Glutamatergic neuron (in vitro differentiated cells): ENCODE results near the gene PPFIA1. TPM values are rescaled to one million over a fixed set of nuclear protein-coding genes. Genes with fewer than 3 reads are reported as not detected.

Source experiments
- DNase-seq: peaks from one replicate; pipeline ENCODE4 v3.0.0; 2022
- H3K27ac Mint-ChIP-seq: one replicate; pipeline ENCODE4 v1.8.0; 2020; ENCODE audit warnings: mild to moderate bottlenecking, mixed read lengths, inconsistent platforms; ENCODE audit not compliant: unreplicated experiment
- H3K27me3 Mint-ChIP-seq: one replicate; pipeline ENCODE4 v1.8.0; 2020; ENCODE audit warnings: mild to moderate bottlenecking, moderate library complexity, mixed read lengths, inconsistent platforms; ENCODE audit not compliant: unreplicated experiment
- H3K36me3 Mint-ChIP-seq: one replicate; pipeline ENCODE4 v1.8.0; 2020; ENCODE audit warnings: mild to moderate bottlenecking, mixed read lengths, inconsistent platforms; ENCODE audit not compliant: unreplicated experiment
- H3K4me1 Mint-ChIP-seq: one replicate; pipeline ENCODE4 v1.8.0; 2020; ENCODE audit warnings: mild to moderate bottlenecking, low read depth, mixed read lengths, inconsistent platforms; ENCODE audit not compliant: unreplicated experiment
- H3K4me3 Mint-ChIP-seq: one replicate; pipeline ENCODE4 v1.8.0; 2020; ENCODE audit warnings: mild to moderate bottlenecking, mixed read lengths, inconsistent platforms; ENCODE audit not compliant: unreplicated experiment
- H3K9me3 Mint-ChIP-seq: one replicate; pipeline ENCODE4 v1.8.0; 2020; ENCODE audit warnings: mild to moderate bottlenecking, moderate library complexity, mixed read lengths, inconsistent platforms; ENCODE audit not compliant: unreplicated experiment
- CTCF ChIP-seq: fragments of 200-600 bp; sonication (generic); IDR thresholded peaks from one replicate; pipeline ENCODE4 v1.5.0; 2021; ENCODE audit not compliant: partially characterized antibody, unreplicated experiment
- total RNA-seq: library from RNA; stranded (reverse); fragmentation: NEBNext Ultra II Directional; extraction: Animal tissue kit (Norgen Biotek cat#: 25700); gene quantifications from one replicate; pipeline ENCODE4 v1.2.1, GENCODE V29; 2021; ENCODE audit not compliant: unreplicated experiment

The PPFIA1 gene
- total RNA-seq, 1 donor from 2014 or later: 98.6 TPM

DNA sequence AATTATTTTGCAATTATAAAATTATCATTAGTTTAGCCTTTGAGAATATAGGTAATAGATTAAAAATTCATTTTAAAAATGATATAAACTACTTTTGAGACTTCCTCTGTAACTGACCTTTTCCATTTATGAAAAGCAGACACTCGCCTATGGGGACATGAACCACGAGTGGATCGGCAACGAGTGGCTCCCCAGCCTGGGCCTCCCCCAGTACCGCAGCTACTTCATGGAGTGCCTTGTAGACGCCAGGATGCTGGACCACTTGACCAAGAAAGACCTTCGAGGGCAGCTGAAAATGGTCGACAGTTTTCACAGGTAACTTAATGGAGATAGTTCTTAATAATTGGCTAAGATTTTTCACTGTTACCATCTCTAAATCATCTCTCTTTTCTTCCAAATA is 101.6 kb downstream of the PPFIA1 start:
- no peak for DNase-seq
- no peaks in the 10 kb centered on the region for H3K4me1 Mint-ChIP-seq
- peaks cover 7% of the 10 kb centered on the region for H3K36me3 Mint-ChIP-seq
- H3K9me3 Mint-ChIP-seq: peaks cover 3% of the 10 kb centered on the region
- no peak overlapping the region for H3K4me3 Mint-ChIP-seq
- no peak for TF ChIP-seq CTCF
- no peaks in the 10 kb centered on the region for H3K27me3 Mint-ChIP-seq
- H3K27ac Mint-ChIP-seq: no peak overlapping the region

DNA sequence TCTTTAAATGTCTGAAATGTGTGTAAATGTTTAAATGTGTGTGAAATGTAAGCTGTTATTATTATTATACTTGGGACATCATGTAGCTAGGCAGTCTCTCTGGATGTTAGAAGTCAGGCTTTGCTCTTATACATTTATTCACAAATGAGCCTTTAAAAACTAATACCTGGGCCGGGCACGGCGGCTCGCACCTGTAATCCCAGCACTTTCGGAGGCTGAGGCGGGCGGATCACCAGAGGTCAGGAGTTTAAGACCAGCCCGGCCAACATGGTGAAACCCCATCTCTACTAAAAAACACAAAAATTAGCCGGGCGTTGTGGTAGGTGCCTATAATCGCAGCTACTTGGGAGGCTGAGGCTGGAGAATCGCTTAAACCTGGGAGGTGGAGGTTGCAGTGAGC is 106.1 kb downstream of the PPFIA1 start:
- Mint-ChIP-seq H3K27ac (no peak overlapping the region), H3K4me1 (no peaks in the 10 kb centered on the region), H3K9me3 (peaks cover 1% of the 10 kb centered on the region), H3K36me3 (peaks cover 7% of the 10 kb centered on the region), H3K4me3 (no peak overlapping the region), H3K27me3 (no peaks in the 10 kb centered on the region)
- no peak for TF ChIP-seq CTCF
- no peak for DNase-seq

- DNase-seq: no peak
- H3K27me3 Mint-ChIP-seq: no peaks in the 10 kb centered on the region
- TF ChIP-seq CTCF: no peak
- no peak overlapping the region for H3K27ac Mint-ChIP-seq
- peaks cover 3% of the 10 kb centered on the region for H3K36me3 Mint-ChIP-seq
- peaks cover 6% of the 10 kb centered on the region for H3K4me1 Mint-ChIP-seq
- H3K9me3 Mint-ChIP-seq: peaks cover 1% of the 10 kb centered on the region
- no peak overlapping the region for H3K4me3 Mint-ChIP-seq
These were observed 107.2 kb downstream of the PPFIA1 start for GRCh38 chr11:70377645-70378044.

DNA sequence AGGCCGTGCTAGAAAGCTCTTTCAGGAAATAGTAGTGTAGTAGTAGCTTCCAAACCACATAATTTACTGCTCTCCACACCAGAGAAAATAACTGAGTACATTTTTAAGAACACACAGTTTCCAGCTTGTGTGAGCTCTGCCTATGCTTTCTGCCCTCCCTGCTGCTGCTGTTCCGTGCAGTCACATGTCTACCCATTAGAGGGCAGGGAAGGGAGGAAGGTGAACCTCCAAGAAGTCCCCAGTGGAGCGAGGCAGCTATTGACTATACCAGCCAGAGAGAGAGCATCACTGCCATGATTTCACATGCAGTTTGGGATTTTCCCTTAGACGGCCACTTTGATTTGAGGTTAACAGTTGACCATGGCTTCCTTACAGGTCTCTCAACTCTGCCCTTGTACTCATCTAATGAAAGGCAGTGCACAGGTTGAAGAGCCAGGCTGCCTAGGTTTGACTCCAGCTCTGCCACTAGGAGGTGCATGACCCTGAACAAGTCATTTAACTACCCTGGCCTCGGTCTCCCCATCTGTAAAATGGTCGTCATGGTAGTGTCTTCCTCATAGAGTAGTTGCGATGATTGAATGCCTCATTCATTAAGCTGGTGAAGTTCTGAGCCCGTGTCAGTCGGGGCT is 108.1 kb downstream of the PPFIA1 start:
- H3K27me3 Mint-ChIP-seq: no peaks in the 10 kb centered on the region

More for the DNA sequence above, 108.1 kb downstream of the PPFIA1 start:
- H3K27ac Mint-ChIP-seq: no peak overlapping the region
- no peaks in the 10 kb centered on the region for H3K36me3 Mint-ChIP-seq
- peaks cover 7% of the 10 kb centered on the region for H3K4me1 Mint-ChIP-seq
- peaks cover 1% of the 10 kb centered on the region for H3K9me3 Mint-ChIP-seq
- no peak for TF ChIP-seq CTCF
- DNase-seq: no peak
- no peak overlapping the region for H3K4me3 Mint-ChIP-seq
